Measurements from ENCODE around the gene MYRF. TPM values are rescaled to one million over a fixed set of nuclear protein-coding genes. Genes with fewer than 3 reads are reported as not detected.

Gene MYRF
- total and polyA plus RNA-seq, 2 of the 4 experiments (the other 2 are of a cell fraction), result 1.6 to 10.7 TPM

DNA sequence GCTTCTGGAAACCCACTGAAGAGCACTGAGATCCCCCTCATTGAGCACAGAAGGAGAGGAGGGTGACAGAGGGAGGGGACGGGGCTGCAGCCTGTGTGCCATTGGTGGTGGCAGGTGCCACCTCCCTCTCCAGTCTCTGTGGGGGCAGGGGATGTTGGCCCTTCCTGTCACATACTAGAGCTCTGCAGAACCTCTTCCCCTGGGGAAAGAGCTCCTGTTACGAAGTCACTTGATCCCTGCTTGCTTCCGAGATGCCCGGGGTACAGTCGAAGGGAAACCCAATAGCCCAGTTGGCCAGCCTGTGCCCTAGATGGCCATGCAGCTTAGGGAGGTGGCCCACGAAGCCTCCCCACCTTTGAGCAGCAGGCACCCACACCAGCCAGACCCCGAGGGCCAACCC, 42.9 kb upstream of the MYRF start:
- in situ Hi-C loops (cut with MboI; ENCODE audit: low sequenced_read_pairs), result no loop called here
- H3K4ac ChIP-seq (ENCODE audit: low read depth, low read length), result no peak overlapping the region
- TF ChIP-seq CHD1 (IDR thresholded peaks at IDR 0.05; ENCODE audit: low read depth, low read length) (no peak), MAFK (IDR thresholded peaks at IDR 0.05; ENCODE audit: low read depth, low read length) (no peak), FOS (IDR thresholded peaks at IDR 0.05; ENCODE audit: low read depth, low read length) (no peak), POLR2A (IDR thresholded peaks at IDR 0.05; ENCODE audit: low read depth, low read length) (no peak), RFX5 (IDR thresholded peaks at IDR 0.05; ENCODE audit: low read depth, low read length) (no peak), RCOR1 (IDR thresholded peaks at IDR 0.05; ENCODE audit: insufficient replicate concordance, low read length) (no peak), MAZ (IDR thresholded peaks at IDR 0.05; ENCODE audit: borderline replicate concordance, low read depth, low read length) (no peak), NFE2L2 (IDR thresholded peaks at IDR 0.05; ENCODE audit: low read depth, low read length) (no peak), SMC3 (IDR thresholded peaks at IDR 0.05; ENCODE audit: low read depth, low read length) (no peak), RAD21 (IDR thresholded peaks at IDR 0.05; ENCODE audit: low read length) (no peak), CEBPB (IDR thresholded peaks at IDR 0.05; ENCODE audit: low read depth, low read length) (no peak), BHLHE40 (IDR thresholded peaks at IDR 0.05; ENCODE audit: low read depth, low read length) (no peak), ELK1 (IDR thresholded peaks at IDR 0.05; ENCODE audit: borderline replicate concordance, low read depth, low read length) (no peak)
- TF ChIP-seq, protein P1, sequence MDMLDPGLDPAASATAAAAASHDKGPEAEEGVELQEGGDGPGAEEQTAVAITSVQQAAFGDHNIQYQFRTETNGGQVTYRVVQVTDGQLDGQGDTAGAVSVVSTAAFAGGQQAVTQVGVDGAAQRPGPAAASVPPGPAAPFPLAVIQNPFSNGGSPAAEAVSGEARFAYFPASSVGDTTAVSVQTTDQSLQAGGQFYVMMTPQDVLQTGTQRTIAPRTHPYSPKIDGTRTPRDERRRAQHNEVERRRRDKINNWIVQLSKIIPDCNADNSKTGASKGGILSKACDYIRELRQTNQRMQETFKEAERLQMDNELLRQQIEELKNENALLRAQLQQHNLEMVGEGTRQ (IDR thresholded peaks at IDR 0.05; ENCODE audit: low read depth, low read length), result no peak
- TF ChIP-seq, protein P2, sequence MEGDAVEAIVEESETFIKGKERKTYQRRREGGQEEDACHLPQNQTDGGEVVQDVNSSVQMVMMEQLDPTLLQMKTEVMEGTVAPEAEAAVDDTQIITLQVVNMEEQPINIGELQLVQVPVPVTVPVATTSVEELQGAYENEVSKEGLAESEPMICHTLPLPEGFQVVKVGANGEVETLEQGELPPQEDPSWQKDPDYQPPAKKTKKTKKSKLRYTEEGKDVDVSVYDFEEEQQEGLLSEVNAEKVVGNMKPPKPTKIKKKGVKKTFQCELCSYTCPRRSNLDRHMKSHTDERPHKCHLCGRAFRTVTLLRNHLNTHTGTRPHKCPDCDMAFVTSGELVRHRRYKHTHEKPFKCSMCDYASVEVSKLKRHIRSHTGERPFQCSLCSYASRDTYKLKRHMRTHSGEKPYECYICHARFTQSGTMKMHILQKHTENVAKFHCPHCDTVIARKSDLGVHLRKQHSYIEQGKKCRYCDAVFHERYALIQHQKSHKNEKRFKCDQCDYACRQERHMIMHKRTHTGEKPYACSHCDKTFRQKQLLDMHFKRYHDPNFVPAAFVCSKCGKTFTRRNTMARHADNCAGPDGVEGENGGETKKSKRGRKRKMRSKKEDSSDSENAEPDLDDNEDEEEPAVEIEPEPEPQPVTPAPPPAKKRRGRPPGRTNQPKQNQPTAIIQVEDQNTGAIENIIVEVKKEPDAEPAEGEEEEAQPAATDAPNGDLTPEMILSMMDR (conservative IDR thresholded peaks at IDR 0.05; ENCODE audit: low read depth, low read length), result no peak
- WGBS, 2 experiments (ENCODE audit: extremely low coverage in 2 of 2, insufficient read length in 1 of 2), result no CpG with 5 or more reads among the region's 7 CpGs
- no peak overlapping the region for H2BK20ac ChIP-seq (ENCODE audit: low read depth, low read length)
- no peak overlapping the region for H4K8ac ChIP-seq (ENCODE audit: low read depth in 2 of 2, low read length in 2 of 2)
- H4K5ac ChIP-seq (ENCODE audit: low read depth, low read length), result no peak overlapping the region
- POLR2A ChIA-PET (ENCODE audit: unreplicated experiment), result no interaction called here
- H2AK9ac ChIP-seq (replicated peaks; ENCODE audit: low read depth, low read length, poor library complexity), result no peak overlapping the region
- no peak overlapping the region for H2AK5ac ChIP-seq (ENCODE audit: low read depth, low read length)
- no peak overlapping the region for H3K18ac ChIP-seq (ENCODE audit: low read depth, low read length)
- no peak overlapping the region for H4K91ac ChIP-seq (ENCODE audit: insufficient read depth, low read depth, low read length)
- no peaks in the 10 kb centered on the region for H3K9me1 ChIP-seq (ENCODE audit: insufficient read depth, low read length)
- no peaks in the 10 kb centered on the region for H4K20me1 ChIP-seq (ENCODE audit: insufficient read depth, low read length)
- H3K56ac ChIP-seq (ENCODE audit: extremely low read depth, insufficient read depth, low read length), result no peak overlapping the region
- H2BK15ac ChIP-seq (ENCODE audit: low read depth, low read length), result no peak overlapping the region
- H3K4me3 ChIP-seq (ENCODE audit: insufficient read depth, low read depth, low read length), result no peak overlapping the region
- dilution Hi-C loops (cut with HindIII; ENCODE audit: low sequenced_read_pairs, unreplicated experiment), result no loop called here
- BruUV-seq (replicated peaks), result no TSS peak
- H3K4me2 ChIP-seq (ENCODE audit: low read depth, low read length), result no peak overlapping the region
- H3K14ac ChIP-seq (replicated peaks; ENCODE audit: low read depth, low read length), result no peak overlapping the region
- no peaks in the 10 kb centered on the region for H3K36me3 ChIP-seq (ENCODE audit: control insufficient read depth, insufficient read depth, low read length)
- H2AFZ ChIP-seq (replicated peaks; ENCODE audit: low read length, poor library complexity), result no peak overlapping the region
- H2BK120ac ChIP-seq (ENCODE audit: low read depth, low read length), result no peak overlapping the region
- CTCF ChIA-PET, result interaction anchor here (0.6 kb wide), 1 partner anchor 373 kb away, joined by 3 read pairs; no protein-coding TSS in a partner anchor
- no peak overlapping the region for H3K9ac ChIP-seq (ENCODE audit: low read depth, low read length)
- no peak overlapping the region for H2BK5ac ChIP-seq (ENCODE audit: low read depth, low read length, poor library complexity, severe bottlenecking)
- ATAC-seq (ENCODE audit: low read depth) (no peak), DNase-seq (no peak)
- no peaks in the 10 kb centered on the region for H3K9me3 ChIP-seq (ENCODE audit: control insufficient read depth, insufficient read depth, low read length)
- no peak overlapping the region for H3K23ac ChIP-seq (ENCODE audit: low read depth, low read length)
- no peak overlapping the region for H3K27ac ChIP-seq (ENCODE audit: insufficient read depth, low read length)
- H3K27me3 ChIP-seq (ENCODE audit: control insufficient read depth, insufficient read depth, low read length), result peaks cover 19% of the 10 kb centered on the region; the same call in 1 of the 2 replicates
- no peaks in the 10 kb centered on the region for H3K79me1 ChIP-seq (ENCODE audit: low read depth in 1 of 2, low read length in 2 of 2)
- intact Hi-C loops (cut with micrococcal nuclease), result no loop called here
- no peaks in the 10 kb centered on the region for H3K4me1 ChIP-seq (ENCODE audit: control insufficient read depth, insufficient read depth, low read length)
